CD1c-positive myeloid dendritic cell (primary cell): ENCODE data around the gene MAP4K4.
"Not testable (repeated sequence)": the region's sequence is repeated elsewhere in the genome, so short reads cannot be mapped to it uniquely, and the experiment has no call there.

Source experiments
- DNase-seq: peaks from one replicate; pipeline ENCODE4 v3.0.0-alpha.2; 2016; ENCODE audit errors: extremely low spot score

Gene MAP4K4

DNA sequence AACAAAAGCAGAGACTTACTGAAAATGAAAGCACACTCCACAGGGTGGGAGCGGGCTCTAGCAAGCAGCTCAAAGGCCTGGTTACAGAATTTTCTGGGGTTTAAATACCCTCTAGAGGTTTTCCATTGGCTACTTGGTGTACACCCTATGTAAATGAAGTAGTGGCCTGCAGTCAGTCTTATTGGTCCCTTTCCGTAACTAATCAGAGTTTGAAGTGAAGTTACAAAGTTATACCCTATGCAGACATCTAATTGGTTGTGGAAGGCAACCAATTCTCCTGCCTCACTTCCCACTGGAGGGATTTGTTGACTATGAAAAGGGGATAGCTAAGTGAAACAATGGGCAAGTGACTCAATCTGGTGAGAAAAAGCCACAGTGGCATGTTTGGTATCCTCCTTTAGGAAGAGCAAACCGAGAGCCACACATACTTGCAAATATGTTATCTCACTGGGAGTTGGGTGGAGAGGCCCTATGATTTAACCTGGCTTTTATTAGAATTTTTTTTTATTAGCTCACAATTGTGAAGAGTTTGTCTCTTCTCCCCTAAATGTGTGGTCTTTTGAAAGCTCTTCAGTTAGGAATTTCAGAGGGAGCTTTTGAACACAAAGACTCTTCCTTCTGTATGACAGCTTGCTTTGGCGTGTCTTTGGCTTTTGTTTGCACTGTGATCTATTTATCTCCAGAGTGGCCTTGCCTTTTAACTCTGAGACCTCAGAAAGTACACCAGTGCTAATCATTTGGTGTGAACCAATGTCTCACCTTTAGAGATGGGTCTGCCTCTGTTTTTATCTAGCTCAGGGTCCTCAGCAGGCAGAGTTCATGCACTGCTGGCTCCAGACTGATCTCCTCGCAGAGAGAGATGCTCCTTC is 69.6 kb downstream of the MAP4K4 start:
- DNase-seq = no peak

GRCh38 chr2:101768556-101769220 is 71.2 kb downstream of the MAP4K4 start:
- DNase-seq = no peak

DNA sequence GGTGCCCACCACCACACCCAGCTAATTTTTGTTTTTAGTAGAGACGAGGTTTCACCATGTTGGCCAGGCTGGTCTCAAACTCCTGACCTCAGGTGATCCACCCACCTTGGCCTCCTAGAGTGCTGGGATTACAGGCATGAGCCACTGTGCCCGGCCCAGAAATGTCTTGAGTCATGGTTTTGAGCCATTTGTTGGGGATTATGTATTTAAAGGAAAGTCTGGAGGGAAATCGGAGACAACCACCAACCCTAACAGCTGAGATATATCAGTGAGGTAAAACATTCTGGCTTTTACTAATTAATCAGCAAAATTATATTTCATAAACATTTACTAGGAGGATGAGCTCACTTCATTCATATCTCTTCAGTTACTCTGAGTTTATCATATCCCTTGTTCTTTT is 72.2 kb downstream of the MAP4K4 start:
- DNase-seq = not testable (repeated sequence)

DNA sequence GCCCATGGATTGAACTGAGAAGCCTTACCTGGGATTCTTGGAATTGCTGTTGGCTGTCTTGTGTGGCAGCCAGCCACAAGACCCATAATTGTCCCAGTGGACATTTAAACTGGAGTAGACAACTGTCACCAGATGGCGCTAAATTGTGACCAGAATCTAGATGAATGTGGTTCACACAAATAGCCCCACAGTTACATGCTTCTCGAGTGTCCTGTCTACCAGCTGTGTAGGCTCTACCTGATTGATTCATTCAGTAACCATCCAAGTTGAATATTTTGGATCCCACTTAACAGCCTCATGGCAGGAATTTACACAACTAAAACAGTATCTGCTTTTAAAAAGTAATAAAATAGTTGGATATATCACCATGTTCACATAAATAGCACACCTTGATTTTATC is 73.2 kb downstream of the MAP4K4 start:
- peak; percentile 48 for DNase-seq

GRCh38 chr2:101771227-101771902 is 73.9 kb downstream of the MAP4K4 start:
- no peak for DNase-seq

- DNase-seq = no peak
These were observed 74.4 kb downstream of the MAP4K4 start for GRCh38 chr2:101771910-101772321.

GRCh38 chr2:101773137-101773536 is 75.6 kb downstream of the MAP4K4 start:
- DNase-seq = no peak

GRCh38 chr2:101773961-101774360 is 76.5 kb downstream of the MAP4K4 start:
- peak; percentile 46 for DNase-seq

GRCh38 chr2:101775092-101775491 is 77.6 kb downstream of the MAP4K4 start:
- DNase-seq = no peak

- no peak for DNase-seq
These were observed 78.1 kb downstream of the MAP4K4 start for GRCh38 chr2:101775636-101776035.

- DNase-seq = no peak
These were observed 78.9 kb downstream of the MAP4K4 start for GRCh38 chr2:101776172-101777043.

- no peak for DNase-seq
These were observed 79.8 kb downstream of the MAP4K4 start for GRCh38 chr2:101777337-101777736.

GRCh38 chr2:101778102-101778501 is 80.6 kb downstream of the MAP4K4 start:
- no peak for DNase-seq

GRCh38 chr2:101779190-101779589 is 81.7 kb downstream of the MAP4K4 start:
- DNase-seq = no peak

- no peak for DNase-seq
These were observed 82.1 kb downstream of the MAP4K4 start for GRCh38 chr2:101779656-101780055.

DNA sequence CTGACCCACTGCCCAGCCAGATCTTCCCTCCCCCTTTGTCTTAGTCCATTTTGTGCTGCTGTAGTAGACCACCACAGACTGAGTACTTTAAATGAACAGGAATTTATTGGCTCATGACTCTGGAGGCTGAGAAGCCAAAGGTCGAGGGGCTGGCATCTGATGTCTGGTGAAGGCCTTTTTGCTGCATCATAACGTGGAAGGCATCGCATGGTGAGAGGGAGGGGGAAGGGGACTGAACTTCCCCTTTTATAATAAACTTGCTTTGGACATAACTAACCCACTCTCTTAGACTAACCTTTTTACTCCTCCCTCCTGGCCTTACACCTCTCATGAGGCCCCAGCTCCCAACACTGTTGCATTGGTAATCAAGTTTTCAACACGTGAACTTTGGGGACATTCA is 83.8 kb downstream of the MAP4K4 start:
- DNase-seq = peak; percentile 62

DNA sequence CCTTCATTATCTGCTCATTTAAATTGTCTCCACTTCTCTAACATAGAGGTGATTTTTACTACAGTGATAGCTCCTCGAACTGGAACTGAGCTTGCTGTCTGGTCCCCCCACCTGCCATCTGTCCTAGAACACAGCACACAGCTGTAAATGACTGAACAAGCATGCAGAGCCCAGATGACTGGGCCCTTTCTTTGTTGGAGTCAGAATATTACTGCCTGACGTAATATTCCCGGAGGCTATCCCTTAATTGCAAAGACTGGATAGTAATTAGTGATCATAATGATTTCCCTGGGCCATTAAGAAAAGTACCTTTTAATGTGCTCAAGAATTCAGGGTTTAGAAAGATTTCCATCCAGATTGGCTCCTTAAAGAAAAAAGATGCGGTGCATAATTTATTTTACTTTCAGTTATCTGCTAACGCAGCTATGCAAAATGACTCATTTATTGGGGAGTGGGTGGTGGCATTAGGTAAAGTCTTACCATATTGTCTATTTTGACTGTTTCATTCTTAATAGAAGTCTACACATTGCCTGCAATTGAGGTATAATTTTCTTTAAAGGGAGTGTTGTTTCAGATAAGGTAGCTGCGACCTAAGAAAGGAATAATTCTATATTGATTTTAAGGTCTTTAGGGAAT is 84.4 kb downstream of the MAP4K4 start:
- DNase-seq = no peak

- DNase-seq = no peak
These were observed 84.9 kb downstream of the MAP4K4 start for GRCh38 chr2:101782427-101782792.

DNA sequence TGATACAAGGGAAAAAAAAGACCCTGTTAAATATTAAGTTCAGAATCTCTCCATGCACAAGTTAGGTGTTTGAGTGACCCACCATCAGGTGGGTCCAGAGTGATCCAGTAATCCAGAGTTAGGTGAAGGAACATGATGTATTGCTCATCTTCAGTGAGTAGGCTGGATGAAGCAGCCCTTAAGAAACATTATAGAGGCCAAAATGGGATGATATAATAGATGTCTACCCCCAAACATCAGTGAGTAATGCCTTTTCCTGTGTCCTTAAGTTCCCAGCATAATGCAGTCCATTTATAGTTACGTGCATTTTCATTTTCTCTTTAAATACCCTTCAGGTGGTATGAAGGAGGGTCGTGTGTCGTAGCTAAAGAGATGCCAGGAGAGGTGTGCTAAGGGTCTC is 89.6 kb downstream of the MAP4K4 start:
- no peak for DNase-seq

DNA sequence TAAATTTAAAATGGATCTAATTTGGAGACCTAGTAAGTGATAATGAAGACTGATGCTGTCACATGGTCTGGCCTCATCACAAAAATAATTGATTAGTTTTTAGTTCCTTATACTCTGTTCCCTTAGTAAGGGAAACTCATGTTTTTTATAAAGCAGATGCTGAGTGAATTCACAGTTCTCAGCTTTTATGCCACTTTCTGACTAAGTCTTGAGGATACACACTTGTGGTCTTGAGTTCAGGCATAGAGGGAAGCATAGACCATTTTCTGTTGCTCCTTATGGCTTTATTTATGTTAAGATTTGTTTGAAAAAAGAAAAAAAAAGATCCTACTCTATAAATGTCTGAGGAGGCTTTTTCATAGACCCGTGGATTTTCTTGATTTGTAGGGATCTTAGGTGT is 91.1 kb downstream of the MAP4K4 start:
- no peak for DNase-seq
